ENCODE measurements around the gene STK17A.
A peak's percentile ranks its signal among the peaks of the same experiment; 100 is the strongest.

The STK17A gene

GRCh38 chr7:43582503-43583423, at the start of gene STK17A:
Gene STK17A, plus strand, starts transcription at chr7:43583108. Its CDS starts 136 bp downstream, at chr7:43583244.
- peak; percentile 90 for DNase-seq

- peak; percentile 35 for DNase-seq
Observed at GRCh38 chr7:43533801-43534479, 49.0 kb upstream of the STK17A start.

GRCh38 chr7:43535031-43535451, 47.9 kb upstream of the STK17A start:
- peak; percentile 72 for DNase-seq

- peak; percentile 90 for DNase-seq
Observed at GRCh38 chr7:43535810-43536585, 46.9 kb upstream of the STK17A start.

- no peak for DNase-seq
Observed at GRCh38 chr7:43536773-43537172, 46.1 kb upstream of the STK17A start.

GRCh38 chr7:43537765-43538403, 45.0 kb upstream of the STK17A start:
- DNase-seq: peak; percentile 35

- no peak for DNase-seq
Observed at GRCh38 chr7:43538404-43538771, 44.5 kb upstream of the STK17A start.

GRCh38 chr7:43540471-43540870, 42.4 kb upstream of the STK17A start:
- DNase-seq: no peak

GRCh38 chr7:43542716-43543115, 40.2 kb upstream of the STK17A start:
- no peak for DNase-seq

- DNase-seq: no peak
Observed at GRCh38 chr7:43546231-43546630, 36.7 kb upstream of the STK17A start.

- DNase-seq: no peak
Observed at GRCh38 chr7:43550427-43550826, 32.5 kb upstream of the STK17A start.

GRCh38 chr7:43552122-43552521, 30.8 kb upstream of the STK17A start:
- no peak for DNase-seq

- no peak for DNase-seq
Observed at GRCh38 chr7:43553999-43554398, 28.9 kb upstream of the STK17A start.

- DNase-seq: no peak
Observed at GRCh38 chr7:43554423-43554822, 28.5 kb upstream of the STK17A start.

GRCh38 chr7:43557831-43558495, 24.9 kb upstream of the STK17A start:
- DNase-seq: no peak

GRCh38 chr7:43559171-43559945, 23.6 kb upstream of the STK17A start:
- no peak for DNase-seq

- DNase-seq: no peak
Observed at GRCh38 chr7:43559946-43560335, 23.0 kb upstream of the STK17A start.

- DNase-seq: no peak
Observed at GRCh38 chr7:43560742-43561330, 22.1 kb upstream of the STK17A start.

- DNase-seq: no peak
Observed at GRCh38 chr7:43562383-43562782, 20.5 kb upstream of the STK17A start.

- DNase-seq: peak; percentile 55
Observed at GRCh38 chr7:43565786-43566185, 17.1 kb upstream of the STK17A start.

GRCh38 chr7:43568529-43568928, 14.4 kb upstream of the STK17A start:
- peak; percentile 93 for DNase-seq
